PC-9 (cell line): Measurements from ENCODE around the gene HES1.
"Not testable (repeated sequence)": the region's sequence is repeated elsewhere in the genome, so short reads cannot be mapped to it uniquely, and the experiment has no call there.

ENCODE experiments used
- EZH2 ChIP-seq: fragments of 200-600 bp; sonication (generic); IDR thresholded peaks from 2 replicates; pipeline ENCODE4 v1.8.0; 2017; ENCODE audit warnings: antibody characterized with exemption, low read depth
- TF ChIP-seq, protein P1 (sequence below): fragments of 200-600 bp; sonication (generic); conservative IDR thresholded peaks from 2 replicates; pipeline ENCODE4 v1.6.1; 2017; ENCODE audit warnings: mixed run types, antibody characterized with exemption, mild to moderate bottlenecking, moderate library complexity

DNA sequence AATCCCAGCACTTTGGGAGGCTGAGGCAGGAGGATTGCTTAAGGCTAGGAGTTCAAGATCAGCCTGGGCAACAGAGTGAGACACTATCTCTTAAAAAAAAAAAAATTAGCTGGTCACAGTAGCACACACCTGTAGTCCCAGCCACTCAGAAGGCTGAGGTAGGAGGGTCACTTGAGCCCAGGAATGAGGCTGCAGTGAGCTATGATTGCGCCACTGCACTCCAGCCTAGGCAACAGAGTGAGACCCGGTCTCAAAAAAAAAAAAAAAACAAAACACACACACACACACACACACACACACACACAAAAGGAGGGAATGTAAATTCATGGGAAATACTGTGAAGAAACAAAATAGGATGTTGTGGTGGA, 15.0 kb downstream of the HES1 start:
- TF ChIP-seq, protein P1, sequence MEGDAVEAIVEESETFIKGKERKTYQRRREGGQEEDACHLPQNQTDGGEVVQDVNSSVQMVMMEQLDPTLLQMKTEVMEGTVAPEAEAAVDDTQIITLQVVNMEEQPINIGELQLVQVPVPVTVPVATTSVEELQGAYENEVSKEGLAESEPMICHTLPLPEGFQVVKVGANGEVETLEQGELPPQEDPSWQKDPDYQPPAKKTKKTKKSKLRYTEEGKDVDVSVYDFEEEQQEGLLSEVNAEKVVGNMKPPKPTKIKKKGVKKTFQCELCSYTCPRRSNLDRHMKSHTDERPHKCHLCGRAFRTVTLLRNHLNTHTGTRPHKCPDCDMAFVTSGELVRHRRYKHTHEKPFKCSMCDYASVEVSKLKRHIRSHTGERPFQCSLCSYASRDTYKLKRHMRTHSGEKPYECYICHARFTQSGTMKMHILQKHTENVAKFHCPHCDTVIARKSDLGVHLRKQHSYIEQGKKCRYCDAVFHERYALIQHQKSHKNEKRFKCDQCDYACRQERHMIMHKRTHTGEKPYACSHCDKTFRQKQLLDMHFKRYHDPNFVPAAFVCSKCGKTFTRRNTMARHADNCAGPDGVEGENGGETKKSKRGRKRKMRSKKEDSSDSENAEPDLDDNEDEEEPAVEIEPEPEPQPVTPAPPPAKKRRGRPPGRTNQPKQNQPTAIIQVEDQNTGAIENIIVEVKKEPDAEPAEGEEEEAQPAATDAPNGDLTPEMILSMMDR = not testable (repeated sequence)
- TF ChIP-seq EZH2 = not testable (repeated sequence)
